Testis (tissue), 2 donors: ENCODE results near the gene ST7.

Experiments used
- POLR2A ChIP-seq: fragments of 450-650 bp; IDR thresholded peaks from one replicate; pipeline ENCODE4 v1.6.1; 2017; ENCODE audit warnings: antibody characterized with exemption, mild to moderate bottlenecking, moderate library complexity
- TF ChIP-seq, protein P1 (sequence below), 3 experiments: fragments of 450-650 bp in 2 of 3; fragments of 200-600 bp in 1 of 3; sonication (generic) in 1 of 3; IDR thresholded peaks; one replicate each; pipeline ENCODE4 v1.5.1; 2016 to 2019; ENCODE audit warnings: antibody characterized with exemption in 3 of 3, mild to moderate bottlenecking in 2 of 3, moderate library complexity in 1 of 3

DNA sequence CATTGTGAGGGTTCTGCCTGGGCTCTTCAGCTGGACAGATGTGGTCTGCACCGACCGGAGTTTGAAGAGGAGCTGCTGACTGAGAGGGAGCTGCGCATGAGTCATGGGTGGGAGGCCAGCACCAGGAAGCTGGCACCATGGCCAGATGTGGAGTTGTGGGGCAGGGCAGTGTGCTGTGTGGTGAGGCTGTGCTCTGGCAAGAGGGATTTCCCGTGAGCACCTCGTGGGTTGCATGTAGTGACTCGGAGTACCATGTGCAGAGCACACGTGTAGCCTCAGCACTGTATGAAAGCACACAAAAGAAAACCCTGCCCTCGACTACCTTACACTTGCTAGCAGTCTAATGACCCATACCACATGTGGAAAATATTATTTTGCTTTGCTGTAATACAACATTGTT, 266.2 kb downstream of the ST7 start:
- TF ChIP-seq, protein P1, sequence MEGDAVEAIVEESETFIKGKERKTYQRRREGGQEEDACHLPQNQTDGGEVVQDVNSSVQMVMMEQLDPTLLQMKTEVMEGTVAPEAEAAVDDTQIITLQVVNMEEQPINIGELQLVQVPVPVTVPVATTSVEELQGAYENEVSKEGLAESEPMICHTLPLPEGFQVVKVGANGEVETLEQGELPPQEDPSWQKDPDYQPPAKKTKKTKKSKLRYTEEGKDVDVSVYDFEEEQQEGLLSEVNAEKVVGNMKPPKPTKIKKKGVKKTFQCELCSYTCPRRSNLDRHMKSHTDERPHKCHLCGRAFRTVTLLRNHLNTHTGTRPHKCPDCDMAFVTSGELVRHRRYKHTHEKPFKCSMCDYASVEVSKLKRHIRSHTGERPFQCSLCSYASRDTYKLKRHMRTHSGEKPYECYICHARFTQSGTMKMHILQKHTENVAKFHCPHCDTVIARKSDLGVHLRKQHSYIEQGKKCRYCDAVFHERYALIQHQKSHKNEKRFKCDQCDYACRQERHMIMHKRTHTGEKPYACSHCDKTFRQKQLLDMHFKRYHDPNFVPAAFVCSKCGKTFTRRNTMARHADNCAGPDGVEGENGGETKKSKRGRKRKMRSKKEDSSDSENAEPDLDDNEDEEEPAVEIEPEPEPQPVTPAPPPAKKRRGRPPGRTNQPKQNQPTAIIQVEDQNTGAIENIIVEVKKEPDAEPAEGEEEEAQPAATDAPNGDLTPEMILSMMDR (IDR thresholded peaks at IDR 0.05) = no peak
- TF ChIP-seq POLR2A = no peak
